BJ (cell line): Measurements from ENCODE around the gene KIAA1614. TPM values are rescaled to one million over a fixed set of nuclear protein-coding genes. Genes with fewer than 3 reads are reported as not detected.

Experiments used
- CTCF ChIA-PET: fragments of 350-600 bp; formaldehyde crosslinking; extraction: SDS; loops from one replicate; lab custom pipeline; 2021; ENCODE audit warnings: antibody characterized with exemption, inconsistent platforms; lab: Yijun Ruan, JAX
- POLR2A ChIA-PET: fragments of 300-600 bp; sonication (Branson Sonifier 250); formaldehyde crosslinking; extraction: SDS; loops from one replicate; lab custom pipeline; 2021; ENCODE audit warnings: antibody characterized with exemption; lab: Charles Lee
- DNase-seq: peaks from one replicate; pipeline ENCODE4 v3.0.0-alpha.2; 2011; ENCODE audit warnings: low read depth
- H3K27me3 ChIP-seq: 2 replicates; pipeline ENCODE4 v1.6.0; 2011; ENCODE audit warnings: low read length; ENCODE audit not compliant: control insufficient read depth, insufficient read depth
- H3K36me3 ChIP-seq: 2 replicates; pipeline ENCODE4 v1.5.1; 2011; ENCODE audit warnings: low read length; ENCODE audit not compliant: control insufficient read depth, insufficient read depth
- H3K4me3 ChIP-seq: 2 replicates; pipeline ENCODE4 v1.5.1; 2011; ENCODE audit warnings: low read depth, mild to moderate bottlenecking, control low read depth, low read length
- CTCF ChIP-seq: IDR thresholded peaks from 2 replicates; pipeline ENCODE4 v1.5.1; 2011; ENCODE audit warnings: low read depth, mild to moderate bottlenecking, control low read depth, inconsistent platforms, low read length, moderate library complexity; ENCODE audit not compliant: insufficient read depth
- polyA plus RNA-seq: library from polyadenylated mRNA; depleted of rRNA; stranded (reverse); fragments of >200 nt; gene quantifications from 2 replicates; pipeline ENCODE4 v1.2.3, GENCODE V29; 2011

The KIAA1614 gene
- polyA plus RNA-seq, 1 experiment, result 7.3 TPM

- ChIA-PET CTCF (no interaction called here), POLR2A (no interaction called here)
- TF ChIP-seq CTCF, result no peak
- H3K4me3 ChIP-seq, result no peak overlapping the region
- peaks cover 28% of the 10 kb centered on the region for H3K36me3 ChIP-seq
- no peaks in the 10 kb centered on the region for H3K27me3 ChIP-seq
- no peak for DNase-seq
These were observed 35.4 kb downstream of the KIAA1614 start for GRCh38 chr1:180947901-180948640.

GRCh38 chr1:180948641-180949615 is 36.2 kb downstream of the KIAA1614 start:
- TF ChIP-seq CTCF, result no peak
- Histone ChIP-seq H3K36me3 (peaks cover 28% of the 10 kb centered on the region), H3K27me3 (no peaks in the 10 kb centered on the region), H3K4me3 (no peak overlapping the region)
- DNase-seq, result no peak
- ChIA-PET POLR2A (no interaction called here), CTCF (interaction anchor here (1.2 kb wide), 2 partner anchors 33 to 192 kb away, joined by 4 read pairs; no protein-coding TSS in a partner anchor)

GRCh38 chr1:180949616-180950000 is 36.9 kb downstream of the KIAA1614 start:
- DNase-seq, result no peak
- ChIA-PET CTCF (interaction anchor here (1.2 kb wide), 2 partner anchors 34 to 191 kb away, joined by 4 read pairs; no protein-coding TSS in a partner anchor), POLR2A (no interaction called here)
- no peaks in the 10 kb centered on the region for H3K27me3 ChIP-seq
- H3K4me3 ChIP-seq, result no peak overlapping the region
- peaks cover 24% of the 10 kb centered on the region for H3K36me3 ChIP-seq
- TF ChIP-seq CTCF, result no peak

- POLR2A ChIA-PET, result no interaction called here
These were observed 37.6 kb downstream of the KIAA1614 start for GRCh38 chr1:180950321-180950720.

More at GRCh38 chr1:180950321-180950720, 37.6 kb downstream of the KIAA1614 start:
- no peak for DNase-seq
- TF ChIP-seq CTCF, result no peak
- Histone ChIP-seq H3K4me3 (no peak overlapping the region), H3K27me3 (no peaks in the 10 kb centered on the region), H3K36me3 (peaks cover 23% of the 10 kb centered on the region)
- CTCF ChIA-PET, result interaction anchor here (1.2 kb wide), 2 partner anchors 35 to 190 kb away, joined by 4 read pairs; no protein-coding TSS in a partner anchor
